K562 (cell line): Measurements from ENCODE around the gene PRKAA1. TPM values are rescaled to one million over a fixed set of nuclear protein-coding genes. Genes with fewer than 3 reads are reported as not detected.

ENCODE experiments used
- ERF ChIP-seq: fragments of 450-650 bp; formaldehyde crosslinking; IDR thresholded peaks from 2 replicates; pipeline ENCODE4 v1.4.0; 2020; ENCODE audit warnings: mild to moderate bottlenecking, mixed read lengths
- FOXA1 ChIP-seq: fragments of 450-650 bp; IDR thresholded peaks from 2 replicates; pipeline ENCODE4 v1.6.1; 2016; ENCODE audit warnings: mild to moderate bottlenecking, borderline replicate concordance
- FUS ChIP-seq: fragments of 200-400 bp; formaldehyde crosslinking; optimal IDR thresholded peaks from 2 replicates; pipeline ENCODE3; 2017; ENCODE audit warnings: low read depth, low read length
- KAT7 ChIP-seq: sonication (generic); formaldehyde crosslinking; IDR thresholded peaks from 2 replicates; pipeline ENCODE4 v1.8.0; 2022; ENCODE audit warnings: missing genetic modification reagents, mild to moderate bottlenecking, borderline replicate concordance
- MEIS2 ChIP-seq: fragments of 450-650 bp; IDR thresholded peaks from 2 replicates; pipeline ENCODE4 v1.6.1; 2014; ENCODE audit warnings: mild to moderate bottlenecking; ENCODE audit not compliant: partially characterized antibody
- RCOR1 ChIP-seq, 2 experiments: IDR thresholded peaks; 2 replicates each; pipeline ENCODE4 v1.6.1; 2012; ENCODE audit warnings: low read depth in 2 of 2, low read length in 2 of 2, borderline replicate concordance in 1 of 2, improper control_type of control experiment in 1 of 2
- SAFB2 ChIP-seq: fragments of 200-400 bp; formaldehyde crosslinking; IDR thresholded peaks from 2 replicates; pipeline ENCODE4 v1.6.1; 2018; ENCODE audit warnings: borderline replicate concordance, low read length, low read depth, moderate library complexity; ENCODE audit not compliant: severe bottlenecking
- SIN3A ChIP-seq, 2 experiments: fragments of 150-350 bp in 1 of 2; IDR thresholded peaks; 2 replicates each; pipeline ENCODE4 v1.6.1; 2011 to 2016; ENCODE audit warnings: borderline replicate concordance in 2 of 2, low read depth in 2 of 2, low read length in 2 of 2, mild to moderate bottlenecking in 2 of 2, moderate library complexity in 2 of 2; ENCODE audit not compliant: control insufficient read depth in 1 of 2
- SREBF1 ChIP-seq: fragments of 150-350 bp; IDR thresholded peaks from 2 replicates; pipeline ENCODE4 v1.6.1; 2014; ENCODE audit warnings: antibody characterized with exemption, low read depth, low read length, borderline replicate concordance
- TBL1XR1 ChIP-seq, 2 experiments: IDR thresholded peaks; 2 replicates each; pipeline ENCODE4 v1.6.1; 2012; ENCODE audit warnings: improper control_type of control experiment in 2 of 2, low read length in 2 of 2, mild to moderate bottlenecking in 1 of 2
- TEAD1 ChIP-seq, 2 experiments: fragments of 450-650 bp in 1 of 2; sonication (generic) in 1 of 2; formaldehyde crosslinking; IDR thresholded peaks; 2 replicates each; pipeline versions ENCODE4 v1.4.0 to v1.8.0; 2020 to 2022; ENCODE audit warnings: mild to moderate bottlenecking in 2 of 2, missing genetic modification reagents in 1 of 2
- TFE3 ChIP-seq: fragments of 450-650 bp; formaldehyde crosslinking; IDR thresholded peaks from 2 replicates; pipeline ENCODE4 v1.4.0; 2020; ENCODE audit warnings: mild to moderate bottlenecking, mixed read lengths
- ZBTB43 ChIP-seq: sonication (generic); formaldehyde crosslinking; IDR thresholded peaks from 2 replicates; pipeline ENCODE4 v1.8.0; 2023; ENCODE audit warnings: mild to moderate bottlenecking, missing genetic modification reagents
- ZKSCAN3 ChIP-seq: fragments of 250-450 bp; sonication (Bioruptor Pico); IDR thresholded peaks from 2 replicates; pipeline ENCODE4 v1.4.0; 2020
- ZNF407 ChIP-seq: fragments of 450-650 bp; IDR thresholded peaks from 2 replicates; pipeline ENCODE4 v1.6.1; 2016; ENCODE audit warnings: low read depth
- ZNF717 ChIP-seq: fragments of 250-450 bp; sonication (Bioruptor Pico); IDR thresholded peaks from 2 replicates; pipeline ENCODE4 v1.5.0; 2021
- polyA plus RNA-seq, 8 experiments: library from polyadenylated mRNA; depleted of rRNA in 4 of 8; stranded (reverse) in 5 of 8; unstranded in 3 of 8; fragments of >200 nt; fragmentation: Nextera tagmentation in 2 of 8; fragmentation: Illumina TruSeq in 1 of 8; extraction: Ambion mirVana in 2 of 8; extraction: Trizol in 1 of 8; gene quantifications; 2 replicates each; pipeline versions ENCODE4 v1.2.1 to v1.2.3, GENCODE V29; 2011 to 2014; ENCODE audit warnings: inconsistent platforms in 1 of 8, missing spikeins in 1 of 8
- total RNA-seq, 7 experiments: library from RNA; depleted of rRNA in 6 of 7; stranded (reverse); fragments of >200 nt in 6 of 7; fragmentation: Illumina TruSeq in 2 of 7; extraction: Trizol in 2 of 7; gene quantifications; 2 replicates each; pipeline versions ENCODE4 v1.2.1 to v1.2.3, GENCODE V29; 2011 to 2021; ENCODE audit warnings: low replicate concordance in 1 of 7

PRKAA1 gene
- total and polyA plus RNA-seq, 9 of the 15 experiments (the other 6 are each of a cell fraction or from before 2014, with no cell fraction given): 24.5 to 84.0 (median 51.4) TPM

GRCh38 chr5:40797273-40798011 lies 732 bp downstream of the PRKAA1 start (continued):
- TF ChIP-seq ZNF717 (CRISPR knock-in tag) (no peak), FUS (no peak), ZNF407 (no peak), ERF (no peak), TFE3 (CRISPR knock-in tag) (no peak), KAT7 (no peak), TBL1XR1 (IDR thresholded peaks at IDR 0.05; ENCODE audit: low read length in 2 of 2) (peak in 1 of 2 experiments; percentile 46; a peak in 1 of 4 replicates), SREBF1 (no peak), SIN3A (IDR thresholded peaks at IDR 0.05; ENCODE audit: borderline replicate concordance in 2 of 2, control insufficient read depth in 1 of 2, low read depth in 2 of 2, low read length in 2 of 2) (peak in 1 of 2 experiments; percentile 49; a peak in 2 of 4 replicates), RCOR1 (IDR thresholded peaks at IDR 0.05; ENCODE audit: borderline replicate concordance in 1 of 2, low read depth in 2 of 2, low read length in 2 of 2) (peak in 1 of 2 experiments; percentile 55; a peak in 1 of 4 replicates), FOXA1 (no peak), MEIS2 (no peak), TEAD1 (CRISPR knock-in tag; IDR thresholded peaks at IDR 0.05) (no peak; a peak in 2 of 4 replicates), ZKSCAN3 (no peak), SAFB2 (no peak), ZBTB43 (CRISPR knock-in tag) (no peak)
